Neutrophil (primary cell): Measurements from ENCODE around the gene DNASE1L3.

Experiments used
- H3K27ac ChIP-seq: fragments of 200-600 bp; sonication (generic); 2 replicates; pipeline ENCODE4 v1.5.1; 2016; ENCODE audit warnings: mild to moderate bottlenecking, moderate library complexity
- H3K27me3 ChIP-seq: fragments of 200-600 bp; sonication (generic); 2 replicates; pipeline ENCODE4 v1.6.0; 2016; ENCODE audit warnings: mild to moderate bottlenecking
- H3K36me3 ChIP-seq: fragments of 200-600 bp; sonication (generic); 2 replicates; pipeline ENCODE4 v1.5.1; 2017
- H3K4me1 ChIP-seq, 2 experiments: fragments of 200-600 bp in 1 of 2; sonication (generic) in 1 of 2; 1 replicate in 1 of 2; 2 replicates in 1 of 2; pipeline versions ENCODE4 v1.5.1 to v1.6.1; 2013 to 2016; ENCODE audit warnings: low read depth in 1 of 2, low read length in 1 of 2, mild to moderate bottlenecking in 1 of 2, moderate library complexity in 1 of 2; ENCODE audit not compliant: control insufficient read depth in 1 of 2, insufficient read depth in 1 of 2
- H3K4me3 ChIP-seq, 2 experiments: fragments of 200-600 bp in 1 of 2; sonication (generic) in 1 of 2; 1 replicate in 1 of 2; 2 replicates in 1 of 2; pipeline ENCODE4 v1.5.1; 2013 to 2016; ENCODE audit warnings: low read depth in 1 of 2, low read length in 1 of 2, mild to moderate bottlenecking in 1 of 2, moderate library complexity in 1 of 2
- H3K9me3 ChIP-seq: fragments of 200-600 bp; sonication (generic); 2 replicates; pipeline ENCODE4 v1.5.1; 2016
- CTCF ChIP-seq: fragments of 200-600 bp; sonication (generic); IDR thresholded peaks from 2 replicates; pipeline ENCODE4 v1.5.1; 2016; ENCODE audit warnings: antibody characterized with exemption

The DNASE1L3 gene

GRCh38 chr3:58175187-58175436 lies 35.7 kb downstream of the DNASE1L3 start:
- no peak for TF ChIP-seq CTCF
- Histone ChIP-seq H3K4me3 (no peak overlapping the region), H3K27me3 (peaks cover 23% of the 10 kb centered on the region), H3K27ac (no peak overlapping the region), H3K4me1 (peaks cover 8 to 9% of the 10 kb centered on the region in 2 experiments), H3K9me3 (no peaks in the 10 kb centered on the region), H3K36me3 (no peaks in the 10 kb centered on the region)

DNA sequence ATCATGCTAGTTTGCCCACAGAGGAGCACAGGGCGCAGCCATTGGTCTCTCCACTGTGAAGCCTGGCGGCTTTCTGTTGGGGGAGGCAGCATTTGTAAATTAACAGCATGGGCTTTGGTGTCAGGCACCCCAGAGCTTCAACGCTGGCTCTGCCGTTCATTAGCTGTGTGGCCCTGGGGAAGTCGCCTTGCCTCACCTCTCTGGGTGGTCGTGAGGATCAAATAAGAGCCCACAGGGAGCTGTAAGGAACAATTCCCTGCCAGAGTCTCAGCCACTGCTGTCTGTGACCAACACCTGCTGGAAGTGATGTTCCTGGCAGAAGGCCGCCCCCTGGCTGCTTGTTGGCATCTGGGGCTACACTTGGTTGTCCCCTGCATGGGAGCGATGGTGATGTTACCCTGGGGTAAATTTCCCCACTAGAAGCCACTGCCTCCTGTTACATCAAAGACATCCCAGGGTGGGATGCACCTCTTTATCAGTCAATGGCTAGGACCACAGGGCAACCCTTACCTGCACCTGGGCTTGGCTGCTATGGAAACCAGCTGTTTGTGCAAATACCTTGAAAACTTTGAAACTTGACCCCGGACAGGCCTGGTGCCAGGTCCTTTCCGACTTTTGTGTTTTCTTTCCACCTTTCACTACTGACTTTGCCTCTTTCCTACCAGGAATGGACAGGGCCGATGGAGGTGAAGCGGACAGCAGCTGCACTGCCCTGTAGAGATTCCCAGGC lies 36.9 kb downstream of the DNASE1L3 start:
- no peaks in the 10 kb centered on the region for H3K36me3 ChIP-seq
- H3K9me3 ChIP-seq = no peaks in the 10 kb centered on the region
- peaks cover 8 to 9% of the 10 kb centered on the region in 2 experiments for H3K4me1 ChIP-seq
- peaks cover 21% of the 10 kb centered on the region for H3K27me3 ChIP-seq
- no peak for TF ChIP-seq CTCF
- no peak overlapping the region for H3K27ac ChIP-seq
- H3K4me3 ChIP-seq = no peak overlapping the region

GRCh38 chr3:58173029-58173668 lies 37.6 kb downstream of the DNASE1L3 start:
- Histone ChIP-seq H3K4me3 (no peak overlapping the region), H3K4me1 (peaks cover 7% of the 10 kb centered on the region in 2 experiments), H3K9me3 (no peaks in the 10 kb centered on the region), H3K27me3 (peaks cover 14% of the 10 kb centered on the region), H3K27ac (no peak overlapping the region), H3K36me3 (no peaks in the 10 kb centered on the region)
- TF ChIP-seq CTCF = no peak

DNA sequence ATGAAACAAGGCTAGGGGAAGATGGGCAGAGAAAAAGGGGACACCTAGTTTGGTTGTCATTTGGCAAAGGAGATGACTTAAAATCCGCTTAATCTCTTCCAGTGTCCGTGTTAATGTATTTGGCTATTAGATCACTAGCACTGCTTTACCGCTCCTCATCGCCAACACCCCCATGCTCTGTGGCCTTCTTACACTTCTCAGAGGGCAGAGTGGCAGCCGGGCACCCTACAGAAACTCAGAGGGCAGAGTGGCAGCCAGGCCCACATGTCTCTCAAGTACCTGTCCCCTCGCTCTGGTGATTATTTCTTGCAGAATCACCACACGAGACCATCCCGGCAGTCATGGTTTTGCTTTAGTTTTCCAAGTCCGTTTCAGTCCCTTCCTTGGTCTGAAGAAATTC lies 39.6 kb downstream of the DNASE1L3 start:
- no peak overlapping the region for H3K4me3 ChIP-seq
- H3K4me1 ChIP-seq = no peaks in the 10 kb centered on the region
- no peaks in the 10 kb centered on the region for H3K9me3 ChIP-seq
- H3K27me3 ChIP-seq = peaks cover 6% of the 10 kb centered on the region
- H3K36me3 ChIP-seq = no peaks in the 10 kb centered on the region
- no peak overlapping the region for H3K27ac ChIP-seq
- TF ChIP-seq CTCF = no peak

DNA sequence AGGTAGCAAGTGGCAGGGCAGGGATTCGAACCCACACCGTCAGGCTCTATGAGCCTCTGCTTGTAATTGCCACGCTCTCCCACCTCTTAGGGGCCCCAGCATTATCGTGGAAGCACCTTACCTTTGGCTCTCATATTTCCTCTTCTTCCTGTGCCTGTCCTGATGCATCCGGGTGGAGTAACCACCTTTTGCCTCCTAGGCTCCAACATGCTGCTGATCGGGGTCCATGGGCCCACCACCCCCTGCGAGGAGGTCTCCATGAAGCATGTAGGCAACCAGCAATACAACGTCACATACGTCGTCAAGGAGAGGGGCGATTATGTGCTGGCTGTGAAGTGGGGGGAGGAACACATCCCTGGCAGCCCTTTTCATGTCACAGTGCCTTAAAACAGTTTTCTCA lies 40.4 kb downstream of the DNASE1L3 start:
- H3K36me3 ChIP-seq = no peaks in the 10 kb centered on the region
- no peaks in the 10 kb centered on the region for H3K4me1 ChIP-seq
- no peak overlapping the region for H3K27ac ChIP-seq

More for the DNA sequence above, 40.4 kb downstream of the DNASE1L3 start:
- H3K27me3 ChIP-seq = no peaks in the 10 kb centered on the region
- no peaks in the 10 kb centered on the region for H3K9me3 ChIP-seq
- no peak overlapping the region for H3K4me3 ChIP-seq
- TF ChIP-seq CTCF = no peak
